Fibroblast of mammary gland (primary cell): Measurements from ENCODE around the gene MND1.

ENCODE experiments used
- DNase-seq: peaks from one replicate; pipeline ENCODE4 v3.0.0-alpha.2; 2010; ENCODE audit warnings: low read depth
- H3K4me3 ChIP-seq: 2 replicates; pipeline ENCODE4 v1.5.1; 2011; ENCODE audit warnings: low read depth, mild to moderate bottlenecking, low read length, moderate library complexity; ENCODE audit not compliant: control insufficient read depth
- CTCF ChIP-seq: conservative IDR thresholded peaks from 2 replicates; pipeline ENCODE4 v1.5.1; 2011; ENCODE audit warnings: low read depth, low read length, inconsistent platforms; ENCODE audit not compliant: control insufficient read depth, insufficient read depth

The MND1 gene

GRCh38 chr4:153318696-153319320 is 25.7 kb upstream of the MND1 start:
- TF ChIP-seq CTCF = peak; percentile 84
- peak; percentile 67 for DNase-seq
- no peak overlapping the region for H3K4me3 ChIP-seq

GRCh38 chr4:153322791-153323190 is 21.7 kb upstream of the MND1 start:
- no peak for DNase-seq
- no peak overlapping the region for H3K4me3 ChIP-seq
- no peak for TF ChIP-seq CTCF

GRCh38 chr4:153324046-153324445 is 20.4 kb upstream of the MND1 start:
- TF ChIP-seq CTCF = no peak
- H3K4me3 ChIP-seq = no peak overlapping the region
- no peak for DNase-seq

- no peak for TF ChIP-seq CTCF
- no peak for DNase-seq
- H3K4me3 ChIP-seq = no peak overlapping the region
These were observed 18.9 kb upstream of the MND1 start for GRCh38 chr4:153325558-153325957.

GRCh38 chr4:153326513-153326912 is 18.0 kb upstream of the MND1 start:
- H3K4me3 ChIP-seq = no peak overlapping the region
- DNase-seq = peak; percentile 81
- TF ChIP-seq CTCF = no peak

GRCh38 chr4:153327247-153327646 is 17.2 kb upstream of the MND1 start:
- DNase-seq = no peak
- H3K4me3 ChIP-seq = no peak overlapping the region
- no peak for TF ChIP-seq CTCF

- DNase-seq = peak; percentile 47
- TF ChIP-seq CTCF = no peak
- H3K4me3 ChIP-seq = no peak overlapping the region
These were observed 11.6 kb upstream of the MND1 start for GRCh38 chr4:153332936-153333335.
